Keratinocyte (primary cell): ENCODE data around the gene BRD2. TPM values are rescaled to one million over a fixed set of nuclear protein-coding genes. Genes with fewer than 3 reads are reported as not detected.

ENCODE experiments used
- DNase-seq: peaks from one replicate; pipeline ENCODE4 v3.0.0-alpha.2; 2011; ENCODE audit warnings: low read depth, missing footprints, low spot score
- FAIRE-seq: peaks from 2 replicates; lab custom pipeline; 2011; peaks lifted over from hg19 to GRCh38; lab: Jason Lieb, UNC
- H2AFZ ChIP-seq: 2 replicates; pipeline ENCODE4 v1.6.0; 2012; ENCODE audit warnings: low read length, control low read depth, inconsistent platforms; ENCODE audit not compliant: control insufficient read depth
- H3K27ac ChIP-seq: 2 replicates; pipeline ENCODE4 v1.5.1; 2011; ENCODE audit warnings: low read length; ENCODE audit not compliant: control insufficient read depth, insufficient read depth
- H3K27me3 ChIP-seq: 3 replicates; pipeline ENCODE4 v1.6.0; 2011; ENCODE audit warnings: low read length; ENCODE audit not compliant: control insufficient read depth, insufficient read depth; ENCODE audit errors: extremely low read depth
- H3K36me3 ChIP-seq, 2 experiments: 2 replicates in 1 of 2; 3 replicates in 1 of 2; pipeline ENCODE4 v1.5.1; 2011; ENCODE audit warnings: low read length in 2 of 2, mild to moderate bottlenecking in 1 of 2; ENCODE audit not compliant: control insufficient read depth in 2 of 2, insufficient read depth in 2 of 2; ENCODE audit errors: extremely low read depth in 1 of 2
- H3K4me1 ChIP-seq: 3 replicates; pipeline ENCODE4 v1.5.1; 2011; ENCODE audit warnings: low read length; ENCODE audit not compliant: control insufficient read depth, insufficient read depth; ENCODE audit errors: extremely low read depth
- H3K4me2 ChIP-seq: 3 replicates; pipeline ENCODE4 v1.6.0; 2011; ENCODE audit warnings: low read depth, low read length; ENCODE audit not compliant: control insufficient read depth, insufficient read depth; ENCODE audit errors: extremely low read depth
- H3K4me3 ChIP-seq, 3 experiments: fragments of 200-600 bp in 1 of 3; sonication (generic) in 1 of 3; 2 replicates in 2 of 3; 3 replicates in 1 of 3; pipeline ENCODE4 v1.5.1; 2011 to 2016; ENCODE audit warnings: low read length in 3 of 3, mild to moderate bottlenecking in 3 of 3, control low read depth in 2 of 3, inconsistent platforms in 1 of 3, low read depth in 1 of 3, mixed read lengths in 1 of 3, mixed run types in 1 of 3, moderate library complexity in 1 of 3; ENCODE audit not compliant: control insufficient read depth in 2 of 3, insufficient read depth in 2 of 3; ENCODE audit errors: extremely low read depth in 1 of 3
- H3K79me2 ChIP-seq: 2 replicates; pipeline ENCODE4 v1.6.0; 2012; ENCODE audit warnings: low read length; ENCODE audit not compliant: control insufficient read depth, insufficient read depth
- H3K9ac ChIP-seq: 3 replicates; pipeline ENCODE4 v1.6.0; 2011; ENCODE audit warnings: low read length; ENCODE audit not compliant: control insufficient read depth, insufficient read depth; ENCODE audit errors: extremely low read depth
- H3K9me1 ChIP-seq: 3 replicates; pipeline ENCODE4 v1.6.0; 2011; ENCODE audit warnings: low read length; ENCODE audit not compliant: control insufficient read depth, insufficient read depth; ENCODE audit errors: extremely low read depth
- H3K9me3 ChIP-seq: 2 replicates; pipeline ENCODE4 v1.5.1; 2012; ENCODE audit warnings: low read depth, low read length; ENCODE audit not compliant: control insufficient read depth
- H4K20me1 ChIP-seq: 3 replicates; pipeline ENCODE4 v1.6.0; 2011; ENCODE audit warnings: low read length; ENCODE audit not compliant: control insufficient read depth, insufficient read depth; ENCODE audit errors: extremely low read depth
- CTCF ChIP-seq, 3 experiments: IDR thresholded peaks in 1 of 3; conservative IDR thresholded peaks in 1 of 3; optimal IDR thresholded peaks in 1 of 3; 2 replicates in 2 of 3; 3 replicates in 1 of 3; pipeline versions ENCODE3 to v1.5.1; 2011; ENCODE audit warnings: low read length in 3 of 3, mild to moderate bottlenecking in 3 of 3, moderate library complexity in 2 of 3, control low read depth in 1 of 3, inconsistent platforms in 1 of 3; ENCODE audit not compliant: insufficient read depth in 2 of 3; ENCODE audit errors: extremely low read depth in 1 of 3
- EZH2 ChIP-seq: IDR thresholded peaks from one replicate; pipeline ENCODE4 v1.6.1; 2012; ENCODE audit warnings: inconsistent platforms, mild to moderate bottlenecking, low read length, moderate library complexity
- dilution Hi-C: fragments of 300-500 bp; cut with MboI; formaldehyde crosslinking; loops from one replicate; pipeline ENCODE4 v1.7.0; 2020; ENCODE audit warnings: low sequenced_read_pairs; ENCODE audit not compliant: extremely low pct_ligation_motif_present
- polyA plus RNA-seq, 5 experiments: library from polyadenylated mRNA; depleted of rRNA in 3 of 5; stranded (reverse) in 3 of 5; stranded (forward) in 1 of 5; unstranded in 1 of 5; fragments of >200 nt; gene quantifications; 1 replicate in 1 of 5; 2 replicates in 3 of 5; 3 replicates in 1 of 5; pipeline versions ENCODE4 v1.2.1 to v1.2.3, GENCODE V29; 2011 to 2012; ENCODE audit warnings: missing spikeins in 2 of 5, low read depth in 1 of 5, low replicate concordance in 1 of 5

Gene BRD2
- polyA plus RNA-seq, 1 donor (not counting 4 experiments of a cell fraction or from before 2014, with no cell fraction given), result 121 TPM

- no peaks in the 10 kb centered on the region for H3K36me3 ChIP-seq
- no peak for FAIRE-seq
Measured at GRCh38 chr6:32989368-32989767, 21.0 kb downstream of the BRD2 start.

GRCh38 chr6:32991972-32992371, 23.6 kb downstream of the BRD2 start:
- H2AFZ ChIP-seq, result no peak overlapping the region
- H3K4me1 ChIP-seq, result no peaks in the 10 kb centered on the region
- no peaks in the 10 kb centered on the region for H3K9me3 ChIP-seq
- H3K79me2 ChIP-seq, result no peaks in the 10 kb centered on the region
- H4K20me1 ChIP-seq, result no peaks in the 10 kb centered on the region
- H3K4me2 ChIP-seq, result no peak overlapping the region
- no peak overlapping the region for H3K9ac ChIP-seq
- dilution Hi-C loops, result no loop called here
- no peak overlapping the region for H3K4me3 ChIP-seq
- TF ChIP-seq CTCF (optimal IDR thresholded peaks at IDR 0.05 in 1 of 3, IDR thresholded peaks at IDR 0.05 in 1 of 3, conservative IDR thresholded peaks at IDR 0.05 in 1 of 3; ENCODE audit: extremely low read depth in 1 of 3, insufficient read depth in 2 of 3, low read length in 3 of 3), result no peak
- H3K27me3 ChIP-seq, result no peaks in the 10 kb centered on the region
- no peaks in the 10 kb centered on the region for H3K9me1 ChIP-seq
- H3K36me3 ChIP-seq, result no peaks in the 10 kb centered on the region
- FAIRE-seq (no peak), DNase-seq (no peak)
- H3K27ac ChIP-seq, result no peak overlapping the region

More at GRCh38 chr6:32989368-32989767, 21.0 kb downstream of the BRD2 start:
- H3K9me1 ChIP-seq, result no peaks in the 10 kb centered on the region
- no peak overlapping the region for H3K4me3 ChIP-seq
- no peaks in the 10 kb centered on the region for H3K27me3 ChIP-seq
- dilution Hi-C loops, result no loop called here
- no peaks in the 10 kb centered on the region for H3K4me1 ChIP-seq
- no peak overlapping the region for H3K9ac ChIP-seq
- H3K9me3 ChIP-seq, result no peaks in the 10 kb centered on the region
- H4K20me1 ChIP-seq, result no peaks in the 10 kb centered on the region
- DNase-seq, result no peak
- H3K79me2 ChIP-seq, result no peaks in the 10 kb centered on the region
- no peak overlapping the region for H3K27ac ChIP-seq
- H2AFZ ChIP-seq, result no peak overlapping the region
- no peak for TF ChIP-seq EZH2
- TF ChIP-seq CTCF (optimal IDR thresholded peaks at IDR 0.05 in 1 of 3, IDR thresholded peaks at IDR 0.05 in 1 of 3, conservative IDR thresholded peaks at IDR 0.05 in 1 of 3; ENCODE audit: extremely low read depth in 1 of 3, insufficient read depth in 2 of 3, low read length in 3 of 3), result no peak
- no peak overlapping the region for H3K4me2 ChIP-seq
